HepG2 (cell line): ENCODE measurements around the gene CCDC80. TPM values are rescaled to one million over a fixed set of nuclear protein-coding genes. Genes with fewer than 3 reads are reported as not detected.
A peak's percentile ranks its signal among the peaks of the same experiment; 100 is the strongest.

Source experiments
- ARHGAP35 ChIP-seq: sonication (generic); formaldehyde crosslinking; IDR thresholded peaks from 2 replicates; pipeline ENCODE4 v1.9.0; 2022; ENCODE audit warnings: mild to moderate bottlenecking, inconsistent platforms, moderate library complexity, missing genetic modification reagents, borderline replicate concordance
- DMAP1 ChIP-seq: IDR thresholded peaks from 2 replicates; pipeline ENCODE4 v1.6.1; 2016
- EP300 ChIP-seq, 3 experiments: sonication (generic) in 1 of 3; formaldehyde crosslinking in 1 of 3; IDR thresholded peaks; 2 replicates each; pipeline versions ENCODE4 v1.5.1 to v1.6.1; 2011 to 2020; ENCODE audit warnings: low read depth in 2 of 3, low read length in 2 of 3, borderline replicate concordance in 1 of 3, improper control_type of control experiment in 1 of 3, mild to moderate bottlenecking in 1 of 3, missing genetic modification reagents in 1 of 3, moderate library complexity in 1 of 3
- GTF3A ChIP-seq: sonication (generic); formaldehyde crosslinking; conservative IDR thresholded peaks from 2 replicates; pipeline ENCODE4 v1.4.0; 2020; ENCODE audit warnings: mild to moderate bottlenecking, missing genetic modification reagents
- IKZF1 ChIP-seq: fragments of 450-650 bp; IDR thresholded peaks from 2 replicates; pipeline ENCODE4 v1.7.1; 2016
- NFE2L1 ChIP-seq: sonication (generic); formaldehyde crosslinking; IDR thresholded peaks from 2 replicates; pipeline ENCODE4 v1.4.0; 2020; ENCODE audit warnings: missing genetic modification reagents, mild to moderate bottlenecking, borderline replicate concordance
- NR1H2 ChIP-seq: sonication (generic); formaldehyde crosslinking; IDR thresholded peaks from 2 replicates; pipeline ENCODE4 v1.8.1; 2022; ENCODE audit warnings: low read depth, missing genetic modification reagents, borderline replicate concordance
- NR2F1 ChIP-seq, 2 experiments: fragments of 450-650 bp in 1 of 2; formaldehyde crosslinking in 1 of 2; IDR thresholded peaks; 2 replicates each; pipeline versions ENCODE4 v1.5.0 to v1.6.1; 2016 to 2020; ENCODE audit warnings: mild to moderate bottlenecking in 1 of 2, missing compliant biosample characterization in 1 of 2, missing genetic modification reagents in 1 of 2, moderate library complexity in 1 of 2
- NR2F2 ChIP-seq: IDR thresholded peaks from 2 replicates; pipeline ENCODE4 v1.6.1; 2012; ENCODE audit warnings: low read depth, inconsistent platforms, borderline replicate concordance
- SMARCE1 ChIP-seq: fragments of 450-650 bp; IDR thresholded peaks from 2 replicates; pipeline ENCODE4 v1.6.1; 2017; ENCODE audit warnings: borderline replicate concordance
- TAF15 ChIP-seq: fragments of 200-400 bp; formaldehyde crosslinking; IDR thresholded peaks from one replicate; pipeline ENCODE4 v1.6.1; 2018; ENCODE audit warnings: mild to moderate bottlenecking, low read depth, low read length; ENCODE audit not compliant: poor library complexity, severe bottlenecking
- TEAD2 ChIP-seq: sonication (generic); formaldehyde crosslinking; IDR thresholded peaks from 2 replicates; pipeline ENCODE4 v1.9.0; 2021; ENCODE audit warnings: missing genetic modification reagents
- ZFP90 ChIP-seq: sonication (generic); formaldehyde crosslinking; IDR thresholded peaks from 2 replicates; pipeline ENCODE4 v1.8.0; 2022; ENCODE audit warnings: missing genetic modification reagents, mild to moderate bottlenecking, inconsistent platforms, borderline replicate concordance
- ZNF143 ChIP-seq: sonication (generic); formaldehyde crosslinking; IDR thresholded peaks from 2 replicates; pipeline ENCODE4 v1.4.0; 2020; ENCODE audit warnings: missing genetic modification reagents
- ZNF260 ChIP-seq: sonication (generic); formaldehyde crosslinking; IDR thresholded peaks from 2 replicates; pipeline ENCODE4 v1.4.0; 2020; ENCODE audit warnings: missing genetic modification reagents, low read depth, mild to moderate bottlenecking, borderline replicate concordance
- ZNF337 ChIP-seq: sonication (generic); formaldehyde crosslinking; IDR thresholded peaks from 2 replicates; pipeline ENCODE4 v1.5.1; 2020; ENCODE audit warnings: missing genetic modification reagents, low read depth, mild to moderate bottlenecking, borderline replicate concordance
- ZNF737 ChIP-seq: sonication (generic); formaldehyde crosslinking; IDR thresholded peaks from 2 replicates; pipeline ENCODE4 v1.5.0; 2020; ENCODE audit warnings: missing genetic modification reagents, mild to moderate bottlenecking, borderline replicate concordance
- polyA plus RNA-seq, 8 experiments: library from polyadenylated mRNA; depleted of rRNA in 3 of 8; stranded (reverse) in 7 of 8; unstranded in 1 of 8; fragments of >200 nt; fragmentation: Illumina TruSeq in 4 of 8; extraction: Trizol in 4 of 8; gene quantifications; 2 replicates each; pipeline versions ENCODE4 v1.2.1 to v1.2.3, GENCODE V29; 2011 to 2016; ENCODE audit warnings: low read depth in 4 of 8, missing spikeins in 1 of 8, mixed read lengths in 1 of 8; ENCODE audit not compliant: insufficient read depth in 1 of 8
- total RNA-seq, 5 experiments: library from RNA; depleted of rRNA; stranded (reverse); fragments of >200 nt; fragmentation: Illumina TruSeq; extraction: Trizol; gene quantifications; 2 replicates each; pipeline ENCODE4 v1.2.3, GENCODE V29; 2016; ENCODE audit warnings: low read depth in 1 of 5
- TF ChIP-seq, protein P1 (sequence below): sonication (generic); formaldehyde crosslinking; IDR thresholded peaks from 2 replicates; pipeline ENCODE4 v1.5.1; 2020; ENCODE audit warnings: missing genetic modification reagents, mild to moderate bottlenecking, borderline replicate concordance
- TF ChIP-seq, protein P2 (sequence below): IDR thresholded peaks from 2 replicates; pipeline ENCODE4 v1.6.1; 2016; ENCODE audit warnings: missing biosample characterization, missing genetic modification reagents, low read depth
- TF ChIP-seq, protein P3 (sequence below): sonication (generic); formaldehyde crosslinking; IDR thresholded peaks from 2 replicates; pipeline ENCODE4 v1.4.0; 2020; ENCODE audit warnings: mild to moderate bottlenecking, missing genetic modification reagents
- TF ChIP-seq, protein P4 (sequence below): sonication (generic); formaldehyde crosslinking; IDR thresholded peaks from 2 replicates; pipeline ENCODE4 v1.4.0; 2020; ENCODE audit warnings: missing genetic modification reagents

CCDC80 gene
- total and polyA plus RNA-seq, 2 of the 13 experiments (the other 11 are each of a cell fraction or from before 2014, with no cell fraction given): not detected

DNA sequence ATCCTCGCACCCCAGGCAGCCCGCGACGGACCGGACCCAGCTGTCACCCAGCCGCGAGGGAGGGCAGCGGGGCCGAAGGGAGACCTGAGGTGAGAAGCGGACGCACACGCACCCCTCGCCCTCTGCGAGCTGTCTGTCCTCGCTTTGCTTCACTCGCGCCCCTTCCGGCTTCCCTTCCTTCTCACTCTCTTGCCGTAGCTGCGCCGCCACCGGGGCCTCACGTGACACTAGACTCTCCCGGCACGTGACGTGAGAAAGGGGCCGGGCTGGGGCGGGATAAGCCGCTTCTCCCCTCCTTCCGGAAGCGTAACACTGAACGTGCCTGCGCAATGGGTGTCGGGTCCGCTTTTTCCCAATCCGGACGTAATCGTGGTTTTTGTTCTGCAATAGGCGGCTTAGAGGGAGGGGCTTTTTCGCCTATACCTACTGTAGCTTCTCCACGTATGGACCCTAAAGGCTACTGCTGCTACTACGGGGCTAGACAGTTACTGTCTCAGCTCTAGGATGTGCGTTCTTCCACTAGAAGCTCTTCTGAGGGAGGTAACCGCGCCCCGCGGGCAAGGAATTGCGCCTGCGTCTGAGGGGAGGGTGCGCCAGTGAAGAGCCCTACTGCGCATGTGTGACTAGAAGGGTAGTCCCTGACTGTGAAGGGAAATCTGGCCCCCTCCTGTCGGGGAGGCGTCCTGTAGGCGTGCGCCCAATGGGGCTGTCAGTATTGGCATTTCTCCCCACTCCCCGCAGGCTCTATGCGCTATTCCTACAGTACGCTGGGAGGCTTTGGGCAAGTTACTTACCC lies 79.0 kb downstream of the CCDC80 start, which contains the start of the genes ATG3 and SLC35A5 (continued):
- TF ChIP-seq, protein P1, sequence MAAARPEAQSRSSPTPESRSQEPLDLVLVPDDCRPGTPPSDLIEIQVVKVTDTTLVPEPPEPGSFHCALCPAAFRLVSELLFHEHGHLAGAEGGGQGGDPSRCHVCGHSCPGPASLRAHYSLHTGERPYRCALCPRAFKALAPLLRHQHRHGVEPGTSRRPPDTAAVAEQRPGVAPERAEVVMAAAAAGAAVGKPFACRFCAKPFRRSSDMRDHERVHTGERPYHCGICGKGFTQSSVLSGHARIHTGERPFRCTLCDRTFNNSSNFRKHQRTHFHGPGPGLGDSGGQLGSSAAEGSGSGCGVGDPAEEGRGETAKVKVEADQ (CRISPR knock-in tag): no peak; the same call in 1 of the 2 replicates
- no peak for TF ChIP-seq NR2F1 (CRISPR knock-in tag; IDR thresholded peaks at IDR 0.05)
- TF ChIP-seq NFE2L1: no peak
- no peak for TF ChIP-seq GTF3A (CRISPR knock-in tag)
- TF ChIP-seq SMARCE1: no peak
- TF ChIP-seq ARHGAP35 (CRISPR knock-in tag): no peak
- TF ChIP-seq, protein P2, sequence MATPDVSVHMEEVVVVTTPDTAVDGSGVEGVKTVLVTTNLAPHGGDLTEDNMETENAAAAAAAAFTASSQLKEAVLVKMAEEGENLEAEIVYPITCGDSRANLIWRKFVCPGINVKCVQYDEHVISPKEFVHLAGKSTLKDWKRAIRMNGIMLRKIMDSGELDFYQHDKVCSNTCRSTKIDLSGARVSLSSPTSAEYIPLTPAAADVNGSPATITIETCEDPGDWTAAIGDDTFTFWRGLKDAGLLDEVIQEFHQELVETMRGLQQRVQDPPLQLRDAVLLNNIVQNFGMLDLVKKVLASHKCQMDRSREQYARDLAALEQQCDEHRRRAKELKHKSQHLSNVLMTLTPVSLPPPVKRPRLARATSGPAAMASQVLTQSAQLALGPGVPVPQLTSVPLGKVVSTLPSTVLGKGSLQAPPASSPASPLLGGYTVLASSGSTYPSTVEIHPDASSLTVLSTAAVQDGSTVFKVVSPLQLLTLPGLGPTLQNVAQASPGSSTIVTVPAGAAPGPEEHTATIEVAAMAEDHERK (CRISPR knock-in tag): peak; percentile 89
- TF ChIP-seq TEAD2 (CRISPR knock-in tag): no peak
- TF ChIP-seq ZNF337: 0 out of 2 replicates have a peak, but pooled peaks have one; percentile 15
- no peak for TF ChIP-seq ZNF260
- no peak for TF ChIP-seq NR1H2 (CRISPR knock-in tag)
- TF ChIP-seq, protein P3, sequence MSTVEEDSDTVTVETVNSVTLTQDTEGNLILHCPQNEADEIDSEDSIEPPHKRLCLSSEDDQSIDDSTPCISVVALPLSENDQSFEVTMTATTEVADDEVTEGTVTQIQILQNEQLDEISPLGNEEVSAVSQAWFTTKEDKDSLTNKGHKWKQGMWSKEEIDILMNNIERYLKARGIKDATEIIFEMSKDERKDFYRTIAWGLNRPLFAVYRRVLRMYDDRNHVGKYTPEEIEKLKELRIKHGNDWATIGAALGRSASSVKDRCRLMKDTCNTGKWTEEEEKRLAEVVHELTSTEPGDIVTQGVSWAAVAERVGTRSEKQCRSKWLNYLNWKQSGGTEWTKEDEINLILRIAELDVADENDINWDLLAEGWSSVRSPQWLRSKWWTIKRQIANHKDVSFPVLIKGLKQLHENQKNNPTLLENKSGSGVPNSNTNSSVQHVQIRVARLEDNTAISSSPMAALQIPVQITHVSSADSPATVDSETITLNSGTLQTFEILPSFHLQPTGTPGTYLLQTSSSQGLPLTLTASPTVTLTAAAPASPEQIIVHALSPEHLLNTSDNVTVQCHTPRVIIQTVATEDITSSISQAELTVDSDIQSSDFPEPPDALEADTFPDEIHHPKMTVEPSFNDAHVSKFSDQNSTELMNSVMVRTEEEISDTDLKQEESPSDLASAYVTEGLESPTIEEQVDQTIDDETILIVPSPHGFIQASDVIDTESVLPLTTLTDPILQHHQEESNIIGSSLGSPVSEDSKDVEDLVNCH (CRISPR knock-in tag): no peak
- peak; percentile 77 for TF ChIP-seq DMAP1
- TF ChIP-seq NR2F2: no peak
- TF ChIP-seq ZNF143: peak; percentile 83
- TF ChIP-seq EP300 (IDR thresholded peaks at IDR 0.05; ENCODE audit: low read depth in 2 of 2, low read length in 2 of 2): peak in 1 of 2 experiments; percentile 26; a peak in 1 of 4 replicates
- no peak for TF ChIP-seq EP300 (CRISPR knock-in tag; IDR thresholded peaks at IDR 0.05; ENCODE audit: borderline replicate concordance)
- TF ChIP-seq ZNF737 (CRISPR knock-in tag): no peak
- TF ChIP-seq, protein P4, sequence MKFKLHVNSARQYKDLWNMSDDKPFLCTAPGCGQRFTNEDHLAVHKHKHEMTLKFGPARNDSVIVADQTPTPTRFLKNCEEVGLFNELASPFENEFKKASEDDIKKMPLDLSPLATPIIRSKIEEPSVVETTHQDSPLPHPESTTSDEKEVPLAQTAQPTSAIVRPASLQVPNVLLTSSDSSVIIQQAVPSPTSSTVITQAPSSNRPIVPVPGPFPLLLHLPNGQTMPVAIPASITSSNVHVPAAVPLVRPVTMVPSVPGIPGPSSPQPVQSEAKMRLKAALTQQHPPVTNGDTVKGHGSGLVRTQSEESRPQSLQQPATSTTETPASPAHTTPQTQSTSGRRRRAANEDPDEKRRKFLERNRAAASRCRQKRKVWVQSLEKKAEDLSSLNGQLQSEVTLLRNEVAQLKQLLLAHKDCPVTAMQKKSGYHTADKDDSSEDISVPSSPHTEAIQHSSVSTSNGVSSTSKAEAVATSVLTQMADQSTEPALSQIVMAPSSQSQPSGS (CRISPR knock-in tag): peak; percentile 17; the same call in 1 of the 2 replicates
- TF ChIP-seq IKZF1: no peak
- TF ChIP-seq ZFP90: peak; percentile 8; the same call in 1 of the 2 replicates
- no peak for TF ChIP-seq TAF15
